ENCODE measurements around the gene TRPM3. TPM values are rescaled to one million over a fixed set of nuclear protein-coding genes. Genes with fewer than 3 reads are reported as not detected.

Gene TRPM3
- total RNA-seq, 3 donors from 2014 or later (not counting 1 experiment from before 2014, with no cell fraction given) = not detected

- H3K9me3 Mint-ChIP-seq = no peaks in the 10 kb centered on the region
- H3K36me3 ChIP-seq (ENCODE audit: control insufficient read depth, insufficient read depth, low read length) = no peaks in the 10 kb centered on the region
- WGBS (ENCODE audit: insufficient coverage) = 74% methylated on average over 1 of the region's 1 CpG
- peaks cover 0 to 2% of the 10 kb centered on the region in 2 donors for H3K27me3 Mint-ChIP-seq (ENCODE audit: low read depth in 2 of 2)
- no peaks in the 10 kb centered on the region for H3K9me3 ChIP-seq (ENCODE audit: control insufficient read depth, insufficient read depth, low read length)
- H3K4me1 Mint-ChIP-seq = no peaks in the 10 kb centered on the region
- no peaks in the 10 kb centered on the region for H3K27me3 ChIP-seq (ENCODE audit: control insufficient read depth, insufficient read depth, low read length)
- ATAC-seq = no peak
- no peak overlapping the region for H3K4me3 Mint-ChIP-seq
- no peaks in the 10 kb centered on the region for H3K36me3 Mint-ChIP-seq
- no peak for DNase-seq
- intact Hi-C loops (cut with micrococcal nuclease) = no loop called here
- H3K4me1 ChIP-seq (ENCODE audit: control insufficient read depth, insufficient read depth, low read length) = no peaks in the 10 kb centered on the region
- no peak overlapping the region for H3K27ac ChIP-seq (ENCODE audit: low read length)
- TF ChIP-seq CTCF (IDR thresholded peaks at IDR 0.05) = no peak
- no peak overlapping the region for H3K27ac Mint-ChIP-seq
- no peak overlapping the region for H3K4me3 ChIP-seq (ENCODE audit: low read length)
Observed at GRCh38 chr9:70539526-70539925, 581.9 kb downstream of the TRPM3 start.

- no peaks in the 10 kb centered on the region for H3K4me1 Mint-ChIP-seq
- H3K9me3 ChIP-seq (ENCODE audit: control insufficient read depth, insufficient read depth, low read length) = no peaks in the 10 kb centered on the region
- WGBS (ENCODE audit: insufficient coverage) = 67% methylated on average over 1 of the region's 1 CpG
- H3K27ac Mint-ChIP-seq = no peak overlapping the region
- no peaks in the 10 kb centered on the region for H3K9me3 Mint-ChIP-seq
- peaks cover 0 to 2% of the 10 kb centered on the region in 2 donors for H3K27me3 Mint-ChIP-seq (ENCODE audit: low read depth in 2 of 2)
- H3K27ac ChIP-seq (ENCODE audit: low read length) = no peak overlapping the region
- no peaks in the 10 kb centered on the region for H3K4me1 ChIP-seq (ENCODE audit: control insufficient read depth, insufficient read depth, low read length)
- TF ChIP-seq CTCF (IDR thresholded peaks at IDR 0.05) = no peak
- ATAC-seq = no peak
- H3K4me3 ChIP-seq (ENCODE audit: low read length) = no peak overlapping the region
- no peaks in the 10 kb centered on the region for H3K27me3 ChIP-seq (ENCODE audit: control insufficient read depth, insufficient read depth, low read length)
- H3K36me3 ChIP-seq (ENCODE audit: control insufficient read depth, insufficient read depth, low read length) = no peaks in the 10 kb centered on the region
- H3K4me3 Mint-ChIP-seq = no peak overlapping the region
- no peaks in the 10 kb centered on the region for H3K36me3 Mint-ChIP-seq
- intact Hi-C loops (cut with micrococcal nuclease) = no loop called here
- no peak for DNase-seq
Observed at GRCh38 chr9:70539001-70539400, 582.4 kb downstream of the TRPM3 start.

- no peak overlapping the region for H3K4me3 Mint-ChIP-seq
- intact Hi-C loops (cut with micrococcal nuclease) = no loop called here
- 94% methylated on average over 21 of the region's 21 CpGs for WGBS (ENCODE audit: insufficient coverage)
- H3K27me3 ChIP-seq (ENCODE audit: control insufficient read depth, insufficient read depth, low read length) = no peaks in the 10 kb centered on the region
- no peaks in the 10 kb centered on the region for H3K4me1 ChIP-seq (ENCODE audit: control insufficient read depth, insufficient read depth, low read length)
- H3K27me3 Mint-ChIP-seq (ENCODE audit: low read depth in 2 of 2) = peaks cover 0 to 2% of the 10 kb centered on the region in 2 donors
- no peaks in the 10 kb centered on the region for H3K9me3 ChIP-seq (ENCODE audit: control insufficient read depth, insufficient read depth, low read length)
- ATAC-seq (no peak), DNase-seq (no peak)
- no peak overlapping the region for H3K27ac Mint-ChIP-seq
- H3K4me3 ChIP-seq (ENCODE audit: low read length) = no peak overlapping the region
- H3K36me3 ChIP-seq (ENCODE audit: control insufficient read depth, insufficient read depth, low read length) = no peaks in the 10 kb centered on the region
- no peak for TF ChIP-seq CTCF (IDR thresholded peaks at IDR 0.05)
- H3K9me3 Mint-ChIP-seq = no peaks in the 10 kb centered on the region
- no peak overlapping the region for H3K27ac ChIP-seq (ENCODE audit: low read length)
- peaks cover 6% of the 10 kb centered on the region in 2 donors for H3K4me1 Mint-ChIP-seq
- no peaks in the 10 kb centered on the region for H3K36me3 Mint-ChIP-seq
Observed at GRCh38 chr9:70537084-70537483, 584.3 kb downstream of the TRPM3 start.

GRCh38 chr9:70535546-70536323 lies 585.7 kb downstream of the TRPM3 start:
- peaks cover 6% of the 10 kb centered on the region in 2 donors for H3K4me1 Mint-ChIP-seq
- WGBS (ENCODE audit: insufficient coverage) = 92% methylated on average over 16 of the region's 16 CpGs
- intact Hi-C loops (cut with micrococcal nuclease) = no loop called here
- no peak overlapping the region for H3K27ac Mint-ChIP-seq
- peaks cover 0 to 2% of the 10 kb centered on the region in 2 donors for H3K27me3 Mint-ChIP-seq (ENCODE audit: low read depth in 2 of 2)
- ATAC-seq (no peak), DNase-seq (no peak)
- H3K9me3 ChIP-seq (ENCODE audit: control insufficient read depth, insufficient read depth, low read length) = no peaks in the 10 kb centered on the region
- H3K4me3 Mint-ChIP-seq = no peak overlapping the region
- H3K36me3 ChIP-seq (ENCODE audit: control insufficient read depth, insufficient read depth, low read length) = no peaks in the 10 kb centered on the region
- H3K4me3 ChIP-seq (ENCODE audit: low read length) = no peak overlapping the region
- no peaks in the 10 kb centered on the region for H3K4me1 ChIP-seq (ENCODE audit: control insufficient read depth, insufficient read depth, low read length)
- H3K27me3 ChIP-seq (ENCODE audit: control insufficient read depth, insufficient read depth, low read length) = no peaks in the 10 kb centered on the region
- TF ChIP-seq CTCF (IDR thresholded peaks at IDR 0.05) = no peak
- no peaks in the 10 kb centered on the region for H3K9me3 Mint-ChIP-seq
- H3K36me3 Mint-ChIP-seq = no peaks in the 10 kb centered on the region
- H3K27ac ChIP-seq (ENCODE audit: low read length) = no peak overlapping the region
